HG02678 (cell line): ENCODE measurements around the gene RIPK4.
"Not testable (repeated sequence)": the region's sequence is repeated elsewhere in the genome, so short reads cannot be mapped to it uniquely, and the experiment has no call there.

ENCODE experiments used
- ATAC-seq: cut with Tn5 transposase; IDR thresholded peaks from one replicate; pipeline ENCODE4 v1.9.1; 2021; ENCODE audit warnings: mild to moderate bottlenecking, moderate library complexity; ENCODE audit not compliant: unreplicated experiment

RIPK4 gene

GRCh38 chr21:41698071-41698470, 68.8 kb downstream of the RIPK4 start:
- ATAC-seq = no peak

GRCh38 chr21:41695513-41695912, 71.3 kb downstream of the RIPK4 start:
- no peak for ATAC-seq

GRCh38 chr21:41694042-41694441, 72.8 kb downstream of the RIPK4 start:
- not testable (repeated sequence) for ATAC-seq

GRCh38 chr21:41692185-41692565, 74.7 kb downstream of the RIPK4 start:
- no peak for ATAC-seq

- no peak for ATAC-seq
These were observed 75.4 kb downstream of the RIPK4 start for GRCh38 chr21:41691205-41692184.
